ENCODE data around the gene AKAP13.
A peak's percentile ranks its signal among the peaks of the same experiment; 100 is the strongest.

Gene AKAP13

GRCh38 chr15:85386261-85386660 lies 5.9 kb downstream of the AKAP13 start:
- peak overlapping the region; percentile 95 for H3K27ac ChIP-seq (ENCODE audit: low read depth, low read length)
- no peaks in the 10 kb centered on the region for H3K9me2 ChIP-seq (replicated peaks; ENCODE audit: insufficient read depth, low read length)
- H3K4me3 ChIP-seq (ENCODE audit: insufficient read depth, low read length, poor library complexity, severe bottlenecking) = no peak overlapping the region
- no peaks in the 10 kb centered on the region for H3K27me3 ChIP-seq (ENCODE audit: low read length)
- H2AFZ ChIP-seq (ENCODE audit: low read depth, low read length, severe bottlenecking) = no peak overlapping the region
- peaks cover 5% of the 10 kb centered on the region; the same call in 1 of the 2 replicates for H4K20me1 ChIP-seq (ENCODE audit: low read depth, low read length)
- H3K4me2 ChIP-seq (ENCODE audit: low read depth, low read length, poor library complexity, severe bottlenecking) = peak overlapping the region; percentile 95
- no peaks in the 10 kb centered on the region for H3K9me3 ChIP-seq (ENCODE audit: insufficient read depth, low read length)
- TF ChIP-seq, protein P1, sequence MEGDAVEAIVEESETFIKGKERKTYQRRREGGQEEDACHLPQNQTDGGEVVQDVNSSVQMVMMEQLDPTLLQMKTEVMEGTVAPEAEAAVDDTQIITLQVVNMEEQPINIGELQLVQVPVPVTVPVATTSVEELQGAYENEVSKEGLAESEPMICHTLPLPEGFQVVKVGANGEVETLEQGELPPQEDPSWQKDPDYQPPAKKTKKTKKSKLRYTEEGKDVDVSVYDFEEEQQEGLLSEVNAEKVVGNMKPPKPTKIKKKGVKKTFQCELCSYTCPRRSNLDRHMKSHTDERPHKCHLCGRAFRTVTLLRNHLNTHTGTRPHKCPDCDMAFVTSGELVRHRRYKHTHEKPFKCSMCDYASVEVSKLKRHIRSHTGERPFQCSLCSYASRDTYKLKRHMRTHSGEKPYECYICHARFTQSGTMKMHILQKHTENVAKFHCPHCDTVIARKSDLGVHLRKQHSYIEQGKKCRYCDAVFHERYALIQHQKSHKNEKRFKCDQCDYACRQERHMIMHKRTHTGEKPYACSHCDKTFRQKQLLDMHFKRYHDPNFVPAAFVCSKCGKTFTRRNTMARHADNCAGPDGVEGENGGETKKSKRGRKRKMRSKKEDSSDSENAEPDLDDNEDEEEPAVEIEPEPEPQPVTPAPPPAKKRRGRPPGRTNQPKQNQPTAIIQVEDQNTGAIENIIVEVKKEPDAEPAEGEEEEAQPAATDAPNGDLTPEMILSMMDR (IDR thresholded peaks at IDR 0.05; ENCODE audit: insufficient read depth, low read length, poor library complexity, severe bottlenecking) = no peak
- TF ChIP-seq EZH2phosphoT487 (conservative IDR thresholded peaks at IDR 0.05; ENCODE audit: low read length) = no peak
- no peaks in the 10 kb centered on the region for H3K36me3 ChIP-seq (ENCODE audit: low read length)
- H3K9ac ChIP-seq (ENCODE audit: low read length) = no peak overlapping the region
- H3K79me2 ChIP-seq (ENCODE audit: insufficient read depth, low read length) = peaks cover 98% of the 10 kb centered on the region
- peaks cover 68% of the 10 kb centered on the region for H3F3A ChIP-seq (ENCODE audit: insufficient read depth)

DNA sequence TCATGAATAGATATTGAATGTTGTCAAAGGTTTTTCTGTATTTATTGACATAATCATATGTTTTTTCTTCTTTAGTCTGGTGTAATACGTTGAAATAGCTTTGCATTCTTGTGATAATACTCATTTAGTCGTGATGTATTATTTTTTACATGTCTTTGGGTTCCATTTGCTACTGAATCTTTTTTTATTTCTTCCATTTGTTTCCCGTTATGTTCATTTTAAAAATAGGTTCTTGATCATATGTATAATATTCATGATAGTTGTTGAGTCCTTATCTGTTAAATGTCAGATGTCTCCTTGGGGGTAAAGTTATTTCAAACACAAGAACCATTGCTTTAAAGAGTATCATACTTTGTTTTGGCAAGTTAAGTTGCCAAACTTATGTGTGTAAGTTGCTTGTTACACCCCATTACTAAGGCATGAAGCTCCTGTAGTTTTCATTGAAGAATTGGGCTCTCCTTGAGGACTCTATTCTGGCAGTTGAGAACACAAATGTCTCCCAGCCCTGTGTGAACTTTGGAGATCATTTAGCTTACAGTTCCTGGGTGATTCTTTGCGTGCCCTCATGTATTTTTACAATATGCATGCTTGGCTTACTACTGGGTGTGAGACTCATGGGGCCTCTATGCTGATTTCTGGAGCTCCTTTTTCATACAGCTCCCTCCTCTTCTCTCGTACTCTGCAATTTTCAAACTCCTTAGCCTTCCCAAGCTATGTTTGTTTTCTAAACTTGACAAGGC lies 8.3 kb downstream of the AKAP13 start:
- peak overlapping the region; percentile 38 for H3K9ac ChIP-seq (ENCODE audit: low read length)
- H3F3A ChIP-seq (ENCODE audit: insufficient read depth) = peaks cover 48% of the 10 kb centered on the region
- peak overlapping the region; percentile 40 for H3K4me3 ChIP-seq (ENCODE audit: insufficient read depth, low read length, poor library complexity, severe bottlenecking)
- no peak overlapping the region for H2AFZ ChIP-seq (ENCODE audit: low read depth, low read length, severe bottlenecking)
- H3K79me2 ChIP-seq (ENCODE audit: insufficient read depth, low read length) = peaks cover 98% of the 10 kb centered on the region
- no peaks in the 10 kb centered on the region for H3K27me3 ChIP-seq (ENCODE audit: low read length)
- H3K9me3 ChIP-seq (ENCODE audit: insufficient read depth, low read length) = no peaks in the 10 kb centered on the region
- H4K20me1 ChIP-seq (ENCODE audit: low read depth, low read length) = peaks cover 10% of the 10 kb centered on the region; the same call in 1 of the 2 replicates
- H3K4me2 ChIP-seq (ENCODE audit: low read depth, low read length, poor library complexity, severe bottlenecking) = peak overlapping the region; percentile 95
- H3K36me3 ChIP-seq (ENCODE audit: low read length) = 0 out of 2 replicates have a peak, but pooled peaks cover 3% of the 10 kb centered on the region
- H3K27ac ChIP-seq (ENCODE audit: low read depth, low read length) = peak overlapping the region; percentile 95
- TF ChIP-seq, protein P1 (IDR thresholded peaks at IDR 0.05; ENCODE audit: insufficient read depth, low read length, poor library complexity, severe bottlenecking) = no peak
- no peak for TF ChIP-seq EZH2phosphoT487 (conservative IDR thresholded peaks at IDR 0.05; ENCODE audit: low read length)
- H3K9me2 ChIP-seq (replicated peaks; ENCODE audit: insufficient read depth, low read length) = no peaks in the 10 kb centered on the region

- Histone ChIP-seq H3K4me3 (ENCODE audit: insufficient read depth, low read length, poor library complexity, severe bottlenecking) (peak overlapping the region; percentile 17), H3K27me3 (ENCODE audit: low read length) (no peaks in the 10 kb centered on the region), H3K79me2 (ENCODE audit: insufficient read depth, low read length) (peaks cover 98% of the 10 kb centered on the region), H3F3A (ENCODE audit: insufficient read depth) (peaks cover 45% of the 10 kb centered on the region), H4K20me1 (ENCODE audit: low read depth, low read length) (peaks cover 14% of the 10 kb centered on the region; the same call in 1 of the 2 replicates), H3K36me3 (ENCODE audit: low read length) (0 out of 2 replicates have a peak, but pooled peaks cover 3% of the 10 kb centered on the region), H3K4me2 (ENCODE audit: low read depth, low read length, poor library complexity, severe bottlenecking) (peak overlapping the region; percentile 95), H3K9me2 (replicated peaks; ENCODE audit: insufficient read depth, low read length) (no peaks in the 10 kb centered on the region), H3K27ac (ENCODE audit: low read depth, low read length) (peak overlapping the region; percentile 95), H2AFZ (ENCODE audit: low read depth, low read length, severe bottlenecking) (no peak overlapping the region), H3K9ac (ENCODE audit: low read length) (peak overlapping the region; percentile 38), H3K9me3 (ENCODE audit: insufficient read depth, low read length) (no peaks in the 10 kb centered on the region)
- TF ChIP-seq EZH2phosphoT487 (conservative IDR thresholded peaks at IDR 0.05; ENCODE audit: low read length) = no peak
- TF ChIP-seq, protein P1 (IDR thresholded peaks at IDR 0.05; ENCODE audit: insufficient read depth, low read length, poor library complexity, severe bottlenecking) = no peak
These were observed 8.9 kb downstream of the AKAP13 start for GRCh38 chr15:85389306-85389650.

Data from SU-DHL-6 (cell line).